Body of pancreas (tissue), 4 donors: Measurements from ENCODE around the gene UNC13C. TPM values are rescaled to one million over a fixed set of nuclear protein-coding genes. Genes with fewer than 3 reads are reported as not detected.

Experiments
- ATAC-seq: fragments of 150-250 bp; one replicate; pipeline ENCODE4 v1.9.1; 2016
- DNase-seq, 4 donors: peaks; one replicate each; pipeline ENCODE4 v3.0.0-alpha.2; 2019
- H3K27ac ChIP-seq, 4 donors: fragments of 200-600 bp; sonication (generic); 1 replicate in 3 of 4; 2 replicates in 1 of 4; pipeline versions ENCODE4 v1.5.1 to v1.6.1; 2016 to 2019; ENCODE audit warnings: mild to moderate bottlenecking in 1 of 4, mixed read lengths in 1 of 4, moderate library complexity in 1 of 4
- H3K27me3 ChIP-seq, 2 donors: fragments of 200-600 bp; sonication (generic); one replicate each; pipeline ENCODE4 v1.6.0; 2016; ENCODE audit warnings: mild to moderate bottlenecking in 1 of 2
- H3K36me3 ChIP-seq, 2 donors: fragments of 200-600 bp; sonication (generic); replicated peaks in 1 of 2; 2 replicates each; pipeline ENCODE4 v1.5.1; 2016; ENCODE audit warnings: low read depth in 2 of 2; ENCODE audit not compliant: insufficient read depth in 1 of 2
- H3K4me1 ChIP-seq: fragments of 200-600 bp; sonication (generic); one replicate; pipeline ENCODE4 v1.6.0; 2016
- H3K4me3 ChIP-seq, 2 donors: fragments of 200-600 bp; sonication (generic); 1 replicate in 1 of 2; 2 replicates in 1 of 2; pipeline ENCODE4 v1.5.1; 2016 to 2019
- H3K9me3 ChIP-seq, 3 donors: fragments of 200-600 bp; sonication (generic); 1 replicate in 2 of 3; 2 replicates in 1 of 3; pipeline ENCODE4 v1.5.1; 2016
- CTCF ChIP-seq, 7 experiments: fragments of 450-650 bp in 4 of 7; fragments of 200-600 bp in 3 of 7; sonication (generic) in 3 of 7; IDR thresholded peaks; one replicate each; pipeline ENCODE4 v1.5.1; 2016 to 2019; ENCODE audit warnings: antibody characterized with exemption in 7 of 7
- POLR2A ChIP-seq, 3 donors: fragments of 450-650 bp; IDR thresholded peaks; one replicate each; pipeline ENCODE4 v1.6.1; 2016; ENCODE audit warnings: antibody characterized with exemption in 3 of 3, mild to moderate bottlenecking in 2 of 3
- WGBS, 2 donors: methylation state at CpG; one replicate each; pipeline ENCODE4 v1.1.5; 2017; 5-methylcytosine and 5-hydroxymethylcytosine counted together
- intact Hi-C: fragments of 100-400 bp; cut with DNase I; formaldehyde crosslinking; loops from one replicate; pipeline ENCODE4 v1.15.1; 2023
- total RNA-seq, 2 donors: library from RNA; depleted of rRNA; stranded (reverse); fragments of >200 nt; gene quantifications; one replicate each; pipeline ENCODE4 v1.1.0, GENCODE V29; 2016

The UNC13C gene
- total RNA-seq, 2 donors from 2014 or later: not detected

GRCh38 chr15:54345827-54346226 is 367.6 kb downstream of the UNC13C start:
- intact Hi-C loops: no loop called here
- Histone ChIP-seq H3K36me3 (no peaks in the 10 kb centered on the region), H3K27me3 (no peaks in the 10 kb centered on the region), H3K4me3 (no peak overlapping the region), H3K27ac (no peak overlapping the region), H3K9me3 (no peaks in the 10 kb centered on the region), H3K4me1 (no peaks in the 10 kb centered on the region)
- 68 to 70% methylated on average over 7 of the region's 7 CpGs for WGBS, 2 donors
- DNase-seq (no peak), ATAC-seq (no peak)
- no peak for TF ChIP-seq POLR2A (IDR thresholded peaks at IDR 0.05)
- no peak for TF ChIP-seq CTCF (IDR thresholded peaks at IDR 0.05)

- Histone ChIP-seq H3K27ac (no peak overlapping the region), H3K9me3 (no peaks in the 10 kb centered on the region), H3K36me3 (no peaks in the 10 kb centered on the region), H3K4me1 (no peaks in the 10 kb centered on the region), H3K27me3 (no peaks in the 10 kb centered on the region), H3K4me3 (no peak overlapping the region)
- ATAC-seq (no peak), DNase-seq (no peak)
- intact Hi-C loops: no loop called here
- TF ChIP-seq POLR2A (IDR thresholded peaks at IDR 0.05) (no peak), CTCF (IDR thresholded peaks at IDR 0.05) (no peak)
- WGBS, 2 donors: 48 to 54% methylated on average over 3 of the region's 3 CpGs
These were observed 369.0 kb downstream of the UNC13C start for GRCh38 chr15:54347082-54347827.

DNA sequence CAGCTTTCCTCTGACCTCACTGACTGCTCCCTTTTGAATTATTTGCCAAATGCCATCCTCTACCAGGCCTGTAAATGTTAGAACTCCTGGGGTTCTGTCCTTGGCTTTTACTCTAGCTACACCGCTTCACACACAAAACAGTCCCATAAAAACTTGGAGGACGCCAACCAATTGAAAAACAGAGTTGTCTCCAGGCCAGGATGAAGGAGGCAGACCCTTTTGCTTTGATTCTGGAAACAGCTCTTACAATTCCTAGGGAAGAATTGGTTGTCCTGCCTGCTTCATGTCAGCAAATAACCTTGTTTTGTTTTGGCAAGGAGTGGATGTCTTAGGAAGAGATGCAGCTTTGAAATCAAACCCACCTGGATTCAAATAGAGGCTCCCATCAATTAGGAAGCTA is 375.5 kb downstream of the UNC13C start:
- intact Hi-C loops: no loop called here

GRCh38 chr15:54354341-54354740 is 376.1 kb downstream of the UNC13C start:
- Histone ChIP-seq H3K4me1 (no peaks in the 10 kb centered on the region), H3K27ac (no peak overlapping the region), H3K4me3 (no peak overlapping the region), H3K27me3 (no peaks in the 10 kb centered on the region), H3K9me3 (no peaks in the 10 kb centered on the region), H3K36me3 (no peaks in the 10 kb centered on the region)
- intact Hi-C loops: no loop called here
- DNase-seq: no peak
- no peak for ATAC-seq
- TF ChIP-seq CTCF (IDR thresholded peaks at IDR 0.05) (no peak), POLR2A (IDR thresholded peaks at IDR 0.05) (no peak)
- WGBS, 2 donors: 58 to 64% methylated on average over 1 of the region's 1 CpG

More for the DNA sequence above, 375.5 kb downstream of the UNC13C start:
- no peak for TF ChIP-seq POLR2A (IDR thresholded peaks at IDR 0.05)
- TF ChIP-seq CTCF (IDR thresholded peaks at IDR 0.05): no peak
- H3K36me3 ChIP-seq: no peaks in the 10 kb centered on the region
- no peak overlapping the region for H3K27ac ChIP-seq
- H3K9me3 ChIP-seq: no peaks in the 10 kb centered on the region
- no peaks in the 10 kb centered on the region for H3K4me1 ChIP-seq
- DNase-seq (no peak), ATAC-seq (no peak)
- no peak overlapping the region for H3K4me3 ChIP-seq
- WGBS, 2 donors: 64 to 83% methylated on average over 2 of the region's 2 CpGs
- H3K27me3 ChIP-seq: no peaks in the 10 kb centered on the region

DNA sequence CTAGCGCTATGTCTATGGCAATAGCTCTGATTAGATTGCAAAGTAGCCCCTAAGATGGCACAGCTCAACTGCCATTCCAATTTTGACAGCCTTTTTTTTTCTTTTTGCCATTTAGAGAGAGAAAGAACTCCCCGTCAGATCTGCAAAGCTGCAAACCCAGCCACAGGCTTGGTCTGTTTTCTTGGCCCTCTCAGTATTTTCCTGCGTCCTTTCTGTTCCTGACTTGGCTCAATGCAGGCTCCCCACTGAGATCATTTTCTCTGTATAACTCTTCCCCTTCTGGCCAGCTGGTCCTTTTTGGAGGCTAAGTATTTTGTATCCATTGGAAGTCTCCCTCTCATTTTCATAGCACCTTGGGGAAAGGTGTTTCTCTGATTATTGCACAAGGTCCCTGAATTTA is 386.7 kb downstream of the UNC13C start:
- TF ChIP-seq CTCF (IDR thresholded peaks at IDR 0.05): no peak
- no peak for TF ChIP-seq POLR2A (IDR thresholded peaks at IDR 0.05)
- H3K4me1 ChIP-seq: no peaks in the 10 kb centered on the region
- no peak for ATAC-seq
- H3K9me3 ChIP-seq: no peaks in the 10 kb centered on the region
- intact Hi-C loops: no loop called here
- H3K4me3 ChIP-seq: no peak overlapping the region
- WGBS, 2 donors: 49 to 80% methylated on average over 3 of the region's 3 CpGs
- no peaks in the 10 kb centered on the region for H3K36me3 ChIP-seq
- DNase-seq: no peak
- H3K27me3 ChIP-seq: no peaks in the 10 kb centered on the region
- H3K27ac ChIP-seq: no peak overlapping the region
